LNCaP clone FGC (cell line): ENCODE measurements around the gene LDLRAD3.
A peak's percentile ranks its signal among the peaks of the same experiment; 100 is the strongest.
"Not testable (repeated sequence)": the region's sequence is repeated elsewhere in the genome, so short reads cannot be mapped to it uniquely, and the experiment has no call there.

Source experiments
- DNase-seq: peaks from one replicate; pipeline ENCODE4 v3.0.0-alpha.2; 2011; ENCODE audit warnings: low read depth
- H3K4me3 ChIP-seq: 2 replicates; pipeline ENCODE4 v1.5.1; 2011; ENCODE audit warnings: mild to moderate bottlenecking, low read depth, low read length, control low read depth
- CTCF ChIP-seq: IDR thresholded peaks from 2 replicates; pipeline ENCODE4 v1.5.1; 2012; ENCODE audit warnings: mild to moderate bottlenecking; ENCODE audit not compliant: control insufficient read depth, insufficient read depth; ENCODE audit errors: extremely low read depth

The LDLRAD3 gene

GRCh38 chr11:35907648-35908431 lies 36.0 kb upstream of the LDLRAD3 start:
- DNase-seq, result peak; percentile 77
- no peak overlapping the region for H3K4me3 ChIP-seq
- no peak for TF ChIP-seq CTCF

GRCh38 chr11:35908432-35908771 lies 35.5 kb upstream of the LDLRAD3 start:
- not testable (repeated sequence) for H3K4me3 ChIP-seq, DNase-seq

- DNase-seq, result no peak
- no peak overlapping the region for H3K4me3 ChIP-seq
- TF ChIP-seq CTCF, result no peak
Measured at GRCh38 chr11:35909511-35910265, 34.2 kb upstream of the LDLRAD3 start.

- DNase-seq, result no peak
- TF ChIP-seq CTCF, result no peak
- no peak overlapping the region for H3K4me3 ChIP-seq
Measured at GRCh38 chr11:35911013-35911412, 32.8 kb upstream of the LDLRAD3 start.

GRCh38 chr11:35911616-35912165 lies 32.2 kb upstream of the LDLRAD3 start:
- no peak overlapping the region for H3K4me3 ChIP-seq
- TF ChIP-seq CTCF, result no peak
- DNase-seq, result no peak

- DNase-seq, H3K4me3 ChIP-seq: not testable (repeated sequence)
Measured at GRCh38 chr11:35912436-35912835, 31.4 kb upstream of the LDLRAD3 start.

- TF ChIP-seq CTCF, result no peak
- no peak for DNase-seq
Measured at GRCh38 chr11:35912883-35913624, 30.8 kb upstream of the LDLRAD3 start.

More at GRCh38 chr11:35912883-35913624, 30.8 kb upstream of the LDLRAD3 start:
- no peak overlapping the region for H3K4me3 ChIP-seq
